HG02938 (cell line): ENCODE results near the gene LRRC10B.

Source experiments
- ATAC-seq: cut with Tn5 transposase; IDR thresholded peaks from one replicate; pipeline ENCODE4 v1.9.1; 2021; ENCODE audit warnings: mild to moderate bottlenecking, moderate library complexity; ENCODE audit not compliant: unreplicated experiment

LRRC10B gene

DNA sequence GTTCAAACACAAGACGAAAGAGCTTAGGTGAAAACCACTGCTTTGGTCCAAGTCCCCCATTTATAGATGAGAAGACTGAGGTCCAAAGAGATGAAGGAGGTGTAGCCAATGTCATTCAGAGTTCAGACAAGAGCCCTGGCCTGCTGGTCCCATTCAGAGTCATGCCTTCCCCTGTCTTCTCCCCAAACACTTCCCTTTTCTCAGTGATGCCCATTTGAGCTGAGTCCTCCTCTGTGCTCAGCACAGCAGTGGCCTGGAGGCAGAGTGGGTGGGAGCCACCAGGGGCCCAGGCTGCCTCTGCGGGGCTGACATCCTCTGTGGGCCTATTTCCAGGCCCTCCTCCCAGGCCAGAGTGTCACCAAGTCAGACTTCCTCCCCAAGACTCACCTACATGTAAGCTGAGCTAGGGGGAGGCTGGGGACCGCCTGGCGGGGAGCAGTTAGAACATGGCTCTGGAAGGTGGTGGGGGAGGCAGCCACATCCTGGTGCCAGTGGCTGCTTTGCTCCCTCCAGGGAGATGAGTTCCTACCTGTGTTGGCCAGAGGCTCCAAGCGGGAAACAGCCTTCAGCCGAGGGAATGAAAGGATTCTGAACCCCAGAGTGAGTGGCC lies 22.4 kb upstream of the LRRC10B start:
- no peak for ATAC-seq

DNA sequence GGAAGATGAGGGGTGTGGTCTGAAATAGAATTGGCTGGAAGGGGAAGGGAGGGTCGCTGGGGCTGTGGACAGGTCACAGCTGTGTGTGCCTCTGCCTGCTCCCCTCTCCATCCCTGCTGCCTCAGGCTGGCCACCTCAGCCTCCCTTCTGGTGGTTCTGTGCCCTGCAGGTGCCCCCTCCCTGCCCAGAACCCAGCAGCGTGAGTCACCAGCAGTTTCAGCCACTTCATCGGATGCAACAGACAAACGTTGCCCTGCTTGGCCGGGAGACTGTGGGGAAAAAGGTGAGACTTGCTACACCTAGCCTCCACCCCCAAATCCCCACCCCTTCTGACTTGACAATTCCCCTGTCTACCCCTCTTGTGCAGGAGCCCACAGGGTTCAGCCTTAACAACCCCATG lies 21.8 kb upstream of the LRRC10B start:
- no peak for ATAC-seq

DNA sequence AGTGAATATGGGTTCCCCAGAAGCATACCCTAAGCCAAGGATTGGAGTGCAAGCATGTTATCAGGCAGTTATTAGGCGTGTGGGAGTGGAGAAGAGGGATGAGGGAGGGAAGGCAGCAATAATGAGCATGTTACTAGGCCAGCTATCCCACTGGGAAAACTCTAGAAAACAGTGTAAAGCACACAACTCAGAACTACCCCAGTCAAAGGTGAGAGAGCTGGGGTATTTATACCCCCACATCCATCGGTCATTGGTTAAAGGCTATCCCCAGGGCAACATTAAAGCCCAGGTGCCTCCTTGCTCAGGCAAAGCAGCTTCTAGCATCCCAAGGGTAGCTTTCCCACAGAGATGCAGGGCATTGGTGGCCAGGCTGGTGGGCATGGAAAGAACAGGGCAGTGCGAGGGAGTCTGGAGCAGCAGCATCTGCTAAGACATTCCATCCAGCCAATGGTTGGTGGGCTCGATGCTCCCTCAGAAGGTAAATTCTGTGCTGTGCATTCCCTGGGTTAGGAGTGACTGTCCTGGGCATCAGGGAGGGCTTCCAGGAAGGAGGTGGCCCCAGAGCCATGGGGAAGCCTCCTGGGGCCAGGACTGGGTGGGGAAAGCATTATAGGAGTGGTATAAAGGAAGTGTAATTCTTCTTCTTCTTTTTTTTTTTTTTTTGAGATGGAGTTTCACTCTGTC lies 21.1 kb upstream of the LRRC10B start:
- no peak for ATAC-seq

DNA sequence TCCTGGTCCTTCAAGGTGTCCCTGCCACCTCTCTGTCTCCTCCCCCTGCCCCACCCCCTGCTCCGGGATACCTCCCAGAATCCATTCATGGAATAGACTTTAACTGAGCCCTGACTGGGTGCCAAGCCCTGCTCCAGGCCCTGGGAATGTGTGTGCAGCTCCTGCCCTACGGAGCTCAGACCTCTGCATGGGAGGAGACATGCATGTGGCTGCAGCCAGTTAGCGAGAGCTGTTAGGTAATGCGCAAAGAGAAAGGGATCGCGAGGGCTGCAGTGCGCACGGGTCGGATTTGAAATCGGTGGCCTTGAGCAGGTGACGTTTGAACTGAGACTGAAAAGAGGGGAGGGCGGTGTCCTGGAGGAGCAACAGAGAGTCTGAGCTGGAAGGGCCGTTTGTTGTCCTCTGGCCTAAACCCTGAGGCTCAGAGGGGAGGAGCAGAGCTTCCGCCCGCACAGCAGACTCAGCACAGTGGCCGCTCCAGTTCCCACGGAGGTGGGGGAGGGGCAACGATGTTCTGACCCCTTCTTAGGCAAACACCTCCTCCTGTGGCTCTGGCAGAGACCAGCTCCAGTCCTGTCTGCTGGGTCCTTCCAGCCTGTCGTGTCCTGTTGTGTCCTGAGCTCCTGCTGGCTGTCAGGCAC lies 19.8 kb upstream of the LRRC10B start:
- no peak for ATAC-seq

DNA sequence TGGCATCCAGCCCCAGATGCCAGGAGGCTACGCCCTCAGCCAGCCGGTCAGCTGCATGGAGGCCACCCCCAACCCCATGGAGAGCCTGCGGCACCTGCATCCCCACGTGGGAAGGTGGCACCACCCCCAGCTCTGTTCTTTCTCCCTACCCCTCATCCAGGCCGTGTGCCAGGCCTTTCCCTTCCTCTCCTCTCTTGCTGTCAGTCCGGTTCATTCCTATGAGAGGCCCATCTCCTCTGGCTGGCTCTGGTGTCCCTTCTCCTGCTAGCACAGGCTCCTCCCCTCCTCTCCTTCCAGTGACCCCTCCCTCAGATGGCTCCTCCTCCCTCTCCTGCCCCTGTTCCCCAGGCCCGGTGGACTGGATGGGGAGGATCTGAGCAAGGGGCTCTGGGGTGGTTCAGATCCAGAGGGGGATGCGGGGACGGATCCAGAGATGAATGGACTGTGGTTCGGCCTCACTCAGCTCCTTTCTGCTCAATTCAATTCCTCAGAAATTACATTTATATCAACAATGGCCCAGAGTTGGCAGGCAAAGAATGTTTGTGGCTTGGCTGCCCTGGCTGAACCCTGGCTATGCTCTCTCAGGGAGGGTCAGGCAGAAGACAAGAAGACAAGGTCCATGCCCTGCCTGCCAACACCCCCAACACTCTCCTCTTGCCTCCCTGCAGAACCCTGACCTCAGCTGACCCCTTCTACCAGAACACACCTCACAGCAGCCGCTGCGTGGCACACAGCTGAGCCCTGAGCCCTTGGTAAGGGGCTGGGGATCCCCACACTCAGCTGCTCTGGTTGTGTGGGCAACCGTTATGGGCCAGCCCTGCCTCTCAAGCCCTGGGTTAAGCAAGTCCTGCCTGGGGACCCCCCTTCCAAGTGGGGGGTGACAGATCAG lies 18.5 kb upstream of the LRRC10B start:
- no peak for ATAC-seq

DNA sequence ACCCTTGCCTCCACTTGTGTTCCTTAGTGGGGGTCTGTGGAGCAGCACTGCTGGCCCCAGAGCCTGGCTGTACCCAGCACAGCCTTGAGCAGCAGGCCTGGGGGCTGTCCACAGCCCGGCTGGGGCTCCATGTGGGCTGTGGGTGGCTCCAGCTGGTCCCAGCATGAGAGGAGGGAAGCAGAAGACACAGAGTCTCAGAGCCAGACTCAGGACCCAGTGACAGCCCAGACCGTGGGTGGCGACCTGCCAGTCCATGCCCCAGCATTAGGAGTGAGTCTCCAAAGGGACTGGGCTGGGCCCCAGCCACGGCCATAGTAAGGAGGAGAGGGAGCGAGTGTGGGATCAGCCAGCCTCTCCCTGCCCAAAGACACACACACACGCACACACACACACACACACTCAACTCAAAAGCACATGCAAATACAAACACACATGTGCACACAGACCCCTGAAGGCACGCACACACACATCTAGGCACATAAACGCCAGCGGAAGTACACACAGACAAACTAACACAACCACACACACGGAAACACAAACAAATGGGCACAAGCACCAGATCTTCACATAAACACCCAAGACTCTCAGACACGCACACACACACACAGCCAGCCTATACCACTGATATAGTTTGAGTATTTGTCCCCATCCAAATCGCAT lies 16.7 kb upstream of the LRRC10B start:
- ATAC-seq: no peak

DNA sequence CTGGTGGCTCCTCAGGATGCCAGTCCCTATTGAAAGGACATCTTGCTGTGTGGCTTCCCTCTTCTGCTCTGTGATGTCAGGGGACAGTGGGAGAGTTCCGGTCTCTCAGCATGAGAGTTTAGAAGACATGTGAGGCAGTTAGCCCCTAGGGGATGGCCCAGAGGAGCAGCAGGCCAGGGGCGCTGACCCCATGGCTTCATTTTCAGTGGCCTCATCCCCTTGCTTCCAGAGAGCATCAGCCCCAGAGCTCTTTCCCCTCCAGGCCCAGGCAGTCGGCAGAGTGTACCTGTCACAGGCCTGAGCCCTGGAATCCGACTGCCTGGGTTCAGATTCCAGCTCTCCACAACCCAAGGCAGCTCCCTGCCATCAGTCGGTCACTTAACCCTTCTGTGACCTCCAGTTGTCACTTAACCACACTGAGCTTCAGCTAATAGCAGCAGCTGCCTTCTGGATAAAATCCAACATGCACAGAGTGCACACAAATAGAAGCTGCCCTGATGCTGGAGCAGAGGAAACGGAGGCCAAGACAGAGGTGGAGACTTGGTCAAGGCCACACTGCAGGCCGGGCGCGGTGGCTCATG lies 14.1 kb upstream of the LRRC10B start:
- no peak for ATAC-seq

DNA sequence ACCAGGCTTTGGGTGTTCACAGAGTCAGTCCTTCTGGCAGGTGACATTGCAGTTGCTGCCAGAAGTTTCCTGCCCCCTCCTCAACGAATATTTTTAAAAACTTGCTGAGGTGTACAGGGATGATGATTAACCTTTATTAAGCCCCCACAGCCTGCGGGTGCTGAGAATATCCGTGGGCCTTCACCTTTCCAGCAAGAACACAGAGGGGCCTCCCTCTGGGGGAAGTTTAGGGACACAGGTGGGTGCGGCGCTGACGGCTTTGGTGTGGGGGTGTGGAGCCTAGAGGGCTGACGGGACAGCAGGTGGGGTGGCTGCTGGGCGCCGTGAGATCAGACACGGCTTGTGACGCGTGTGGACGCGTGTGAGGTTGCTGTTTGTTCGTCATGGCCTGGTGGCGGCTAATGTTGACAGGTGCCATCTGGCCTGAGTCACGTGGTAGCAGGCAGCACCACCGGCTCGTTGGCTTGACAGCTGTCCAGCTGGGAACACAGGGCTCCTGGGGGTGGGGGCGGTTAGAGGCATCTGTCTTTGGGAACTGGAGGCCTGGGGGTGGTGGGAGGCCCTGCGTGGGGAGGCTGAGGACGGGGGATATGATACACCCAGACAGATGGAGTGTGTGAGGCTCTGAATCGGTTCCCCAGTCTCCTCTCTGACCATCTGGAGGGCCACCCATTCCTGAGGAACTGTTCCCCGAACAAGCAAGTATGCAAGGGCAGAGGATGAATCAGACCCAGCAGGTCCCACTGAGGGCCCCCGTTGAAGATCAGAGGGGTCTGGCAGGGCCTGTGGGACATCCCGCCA lies 12.5 kb upstream of the LRRC10B start:
- no peak for ATAC-seq

DNA sequence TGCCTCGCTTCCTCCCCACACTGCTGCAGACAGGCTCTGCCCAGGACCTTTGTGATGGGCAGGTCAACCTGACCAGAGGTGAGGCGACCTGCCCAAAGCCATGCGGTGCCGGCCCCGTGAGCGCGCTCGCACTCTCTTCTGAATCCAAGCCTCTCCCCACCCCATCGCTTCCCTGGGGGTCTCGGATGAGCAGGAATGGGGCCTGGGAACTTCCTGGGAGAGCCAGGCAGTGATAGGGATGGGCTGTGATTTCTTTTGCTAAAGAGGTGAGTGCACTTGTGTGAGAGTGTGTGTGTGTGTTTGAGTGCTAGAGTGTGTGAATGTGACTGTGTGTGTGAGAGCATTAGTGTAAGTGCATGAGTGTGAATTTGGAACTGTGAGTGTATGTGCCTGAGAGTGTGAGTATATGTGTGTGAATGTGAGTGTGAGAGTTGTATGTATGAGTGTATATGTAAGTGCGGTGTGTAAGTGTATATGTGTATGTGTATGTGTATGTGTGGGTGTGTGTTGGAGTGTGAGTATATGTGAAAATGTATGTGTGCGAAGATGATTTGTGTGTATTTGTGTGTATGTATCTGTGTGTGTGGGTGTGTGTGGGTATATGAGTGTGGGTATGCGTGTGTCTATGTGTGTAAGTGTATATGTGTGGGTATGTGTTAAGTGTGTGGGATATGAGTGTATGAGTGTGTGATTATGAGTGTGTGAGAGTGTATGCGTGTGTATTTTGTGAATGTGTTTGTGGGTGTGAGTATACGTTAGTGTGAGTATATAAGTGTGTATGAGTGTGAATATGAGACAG lies 11.7 kb upstream of the LRRC10B start:
- ATAC-seq: no peak

DNA sequence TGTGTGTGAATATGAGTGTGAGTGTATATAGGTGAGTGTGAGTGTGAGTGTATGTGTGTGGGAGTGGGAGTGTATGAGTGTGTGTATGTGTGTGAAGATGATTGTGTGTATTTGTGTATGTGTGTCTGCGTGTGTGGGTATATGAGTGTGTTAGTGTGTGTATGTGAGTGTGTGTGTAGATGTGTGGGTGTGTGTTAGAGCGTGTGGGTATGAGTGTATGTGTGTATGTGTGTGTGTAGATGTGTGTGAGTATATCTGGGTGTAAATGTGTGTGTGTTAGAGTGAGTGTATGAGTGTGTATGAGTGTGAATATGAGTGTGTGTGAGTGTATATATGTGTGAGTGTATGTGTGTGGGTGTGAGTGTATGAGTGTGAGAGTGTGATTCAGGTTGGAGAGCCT lies 11.1 kb upstream of the LRRC10B start:
- ATAC-seq: no peak

DNA sequence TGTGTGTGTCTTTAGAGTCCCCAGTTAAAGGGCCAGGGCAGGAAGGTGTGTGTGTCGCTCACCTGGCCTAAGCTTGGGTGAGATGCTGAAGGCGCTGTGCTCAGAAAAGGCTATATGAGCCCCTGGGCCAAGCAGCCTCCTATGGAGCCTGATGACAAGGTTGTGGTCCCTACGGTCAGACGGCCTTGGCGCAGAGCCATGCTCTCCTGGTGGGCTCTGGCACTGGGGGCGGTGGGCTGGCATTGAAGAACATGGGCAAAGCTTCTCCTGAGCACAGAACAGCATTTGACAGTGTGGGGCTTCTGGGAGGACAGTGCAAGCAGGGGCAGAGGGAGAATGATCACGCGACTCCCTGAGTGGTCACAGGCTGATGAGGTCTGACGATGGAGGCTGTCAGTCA lies 10.7 kb upstream of the LRRC10B start:
- ATAC-seq: no peak

DNA sequence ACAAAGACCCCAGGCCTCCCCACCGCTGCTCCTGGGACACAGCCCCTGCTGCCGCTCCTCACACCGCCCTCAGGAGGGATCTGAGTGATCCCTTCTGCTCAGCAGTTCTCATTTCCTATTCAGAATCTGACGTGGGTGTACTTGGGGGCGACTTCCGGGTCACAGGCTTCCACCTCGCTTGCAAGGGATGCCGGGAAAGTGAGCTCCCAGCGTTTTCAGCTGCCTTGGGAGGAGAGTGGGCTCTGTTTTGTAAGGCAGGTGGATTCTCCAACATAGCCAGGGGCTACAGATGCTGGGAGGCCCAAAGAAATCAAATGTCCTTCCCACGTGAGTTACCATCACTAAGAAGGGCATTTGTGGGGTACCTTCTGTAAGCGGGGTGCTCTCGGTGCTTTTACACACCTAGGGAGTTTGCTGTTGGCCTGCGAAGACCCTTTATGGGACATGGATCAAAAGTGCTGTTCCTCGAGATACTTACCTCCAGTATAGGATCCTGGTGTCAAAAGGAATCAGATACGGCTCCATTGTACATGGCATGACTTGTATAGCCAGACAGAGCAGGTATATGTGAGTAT lies 9.7 kb upstream of the LRRC10B start:
- ATAC-seq: no peak

DNA sequence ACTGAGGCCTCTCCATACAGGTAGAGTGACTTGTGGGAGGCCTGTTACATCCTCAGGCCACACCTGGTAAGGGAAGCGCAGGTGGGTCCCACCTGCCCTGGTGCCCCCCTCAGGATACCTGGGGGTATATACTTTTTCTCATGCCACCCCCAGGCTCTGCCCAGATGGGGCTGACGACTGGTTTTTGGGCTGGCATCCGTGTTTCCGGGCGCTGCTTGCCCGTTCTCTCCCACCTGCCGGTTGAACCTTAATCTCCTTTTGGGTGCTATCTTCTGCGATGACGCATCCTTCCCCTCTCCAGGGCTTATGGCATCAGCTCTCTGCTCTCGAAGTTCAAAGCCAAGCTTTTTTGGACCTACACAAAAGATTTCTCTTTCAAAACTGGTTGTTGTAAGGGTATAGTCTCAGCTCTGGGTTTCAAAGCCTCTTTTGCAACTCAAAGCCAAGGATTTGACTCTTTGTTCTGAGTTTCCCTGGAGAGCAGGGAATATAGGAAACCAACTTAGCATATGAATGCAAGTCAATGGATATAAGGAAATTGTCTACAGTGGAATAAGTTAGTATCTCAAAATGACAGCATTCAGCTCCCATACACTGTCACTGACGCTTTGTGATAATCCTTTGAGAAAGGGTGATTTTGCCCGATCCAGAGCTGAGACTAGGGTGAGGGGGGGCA lies 8.6 kb upstream of the LRRC10B start:
- ATAC-seq: no peak

DNA sequence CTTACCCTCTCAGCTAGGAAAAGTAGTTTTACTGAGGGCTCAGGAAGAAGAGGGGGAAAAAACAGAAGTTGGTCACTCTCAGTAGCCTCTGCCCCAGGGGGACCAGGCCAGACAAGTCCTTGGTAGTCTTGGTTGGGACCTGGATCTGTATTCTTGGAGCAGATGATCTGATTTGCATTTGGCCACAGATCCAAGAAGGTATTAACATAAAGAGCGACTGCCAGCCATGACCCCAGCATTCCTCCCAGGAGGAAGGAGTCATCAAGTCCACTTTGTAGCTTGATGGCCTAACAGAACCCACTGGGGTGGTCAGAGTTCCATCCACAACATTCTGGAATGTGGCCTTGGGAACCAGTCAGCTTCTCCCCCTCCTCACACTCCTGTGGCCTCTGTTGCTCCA lies 6.0 kb upstream of the LRRC10B start:
- no peak for ATAC-seq

DNA sequence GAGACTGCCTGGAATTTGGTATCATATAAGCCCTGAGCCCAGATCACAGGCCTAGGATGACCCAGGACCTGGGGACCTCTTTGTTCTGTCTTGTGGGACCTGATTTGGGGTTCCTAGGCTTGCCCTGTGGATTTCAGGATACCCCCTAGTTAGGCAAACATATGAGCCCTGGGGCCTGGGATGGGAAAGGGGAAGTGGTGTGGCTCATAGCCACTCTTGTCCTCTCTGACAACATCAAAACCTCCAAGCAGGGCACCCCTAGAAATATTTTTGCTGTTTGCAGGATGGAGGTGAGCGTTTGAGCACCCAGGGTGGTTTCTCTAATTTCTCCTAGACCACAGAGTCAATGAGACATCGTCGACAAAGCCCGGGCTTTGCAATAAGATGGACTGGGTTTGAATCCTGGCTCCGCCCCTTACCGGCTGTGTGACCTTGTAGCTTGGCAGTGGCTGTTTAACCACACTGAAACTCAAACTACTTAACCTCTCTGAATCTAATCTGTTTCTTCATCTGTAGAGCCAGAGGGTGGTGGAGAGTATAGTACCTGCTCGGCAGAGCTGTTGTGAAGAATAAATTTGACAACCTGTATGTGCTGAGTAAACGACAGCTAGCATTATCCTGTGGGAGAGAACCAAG lies 5.3 kb upstream of the LRRC10B start:
- no peak for ATAC-seq

DNA sequence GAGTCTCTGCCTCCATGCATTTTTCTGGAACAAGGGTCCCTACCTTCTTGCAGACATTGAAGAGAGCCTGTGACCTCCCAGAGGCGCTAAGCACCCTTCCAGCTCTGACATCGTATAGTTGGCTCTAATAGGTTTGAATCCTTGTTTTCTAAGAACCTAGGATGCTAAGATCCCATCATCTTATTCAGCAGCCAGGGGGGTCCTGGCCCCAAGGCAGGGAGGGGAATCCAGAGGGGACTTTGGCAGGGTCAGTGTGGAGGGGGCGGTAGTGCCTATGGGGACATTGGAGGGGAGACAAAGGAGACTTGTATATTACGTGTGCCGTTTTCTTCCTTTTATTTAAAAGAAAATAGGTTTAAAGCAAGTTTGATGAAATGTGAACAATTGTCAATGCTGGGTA lies 3.4 kb upstream of the LRRC10B start:
- ATAC-seq: no peak

DNA sequence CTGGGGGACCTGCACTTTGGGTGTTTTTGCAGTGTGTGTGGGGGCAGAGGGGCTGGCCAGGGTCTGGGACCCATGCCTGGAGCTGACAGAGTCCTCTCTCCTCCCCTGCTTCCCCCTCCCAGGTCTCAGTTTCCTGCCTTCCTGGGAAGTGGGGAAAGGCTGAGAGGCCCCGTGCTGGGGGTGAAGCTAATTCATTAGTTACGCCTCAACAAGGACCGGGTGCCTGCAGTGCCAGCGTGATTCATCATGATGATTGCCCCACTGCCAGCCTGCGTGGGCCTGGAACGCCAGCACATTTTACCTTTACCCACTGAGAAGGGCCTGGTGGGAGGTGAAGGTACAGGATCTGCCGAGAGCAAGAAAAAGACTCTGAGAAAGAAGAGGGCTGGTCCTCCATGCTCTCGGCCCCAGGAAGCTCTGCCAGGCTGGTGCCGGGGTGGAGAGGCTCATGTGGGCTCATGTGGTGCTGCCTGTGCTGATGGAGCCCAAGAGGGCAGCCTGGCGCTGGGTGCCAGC lies 2.9 kb upstream of the LRRC10B start:
- no peak for ATAC-seq
